Measurements from ENCODE around the gene PCOLCE2. TPM values are rescaled to one million over a fixed set of nuclear protein-coding genes. Genes with fewer than 3 reads are reported as not detected.
"Not testable (repeated sequence)": the region's sequence is repeated elsewhere in the genome, so short reads cannot be mapped to it uniquely, and the experiment has no call there.

PCOLCE2 gene
- total RNA-seq, 1 donor from 2014 or later, result not detected

DNA sequence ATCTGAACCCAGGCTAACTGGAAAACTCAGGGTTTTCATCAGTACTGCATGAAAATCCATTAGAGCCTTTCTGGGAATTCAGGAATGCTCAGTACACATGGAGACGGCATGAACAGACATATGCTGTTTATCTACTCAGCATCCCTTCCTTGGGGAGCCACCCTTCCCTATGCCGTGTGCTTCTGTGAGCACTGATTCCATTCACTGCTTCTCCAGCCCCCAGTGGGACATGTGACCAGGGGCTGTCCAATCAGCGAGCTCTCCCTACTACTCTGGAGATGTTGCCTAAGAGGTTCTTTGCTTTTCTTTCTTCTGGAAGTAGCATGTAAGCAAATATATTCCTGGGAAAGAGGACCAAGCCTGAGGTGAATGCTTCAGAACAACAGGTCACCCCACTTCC, 5.6 kb upstream of the PCOLCE2 start:
- H3K4me3 Mint-ChIP-seq, result no peak overlapping the region
- no peaks in the 10 kb centered on the region for H3K36me3 Mint-ChIP-seq (ENCODE audit: low read depth)
- no peak overlapping the region for H3K27ac Mint-ChIP-seq
- H3K27me3 Mint-ChIP-seq (ENCODE audit: insufficient read depth), result peaks cover 24% of the 10 kb centered on the region
- H3K9me3 Mint-ChIP-seq, result no peaks in the 10 kb centered on the region
- intact Hi-C loops (cut with micrococcal nuclease), result no loop called here
- DNase-seq (ENCODE audit: low spot score), result no peak
- peaks cover 2% of the 10 kb centered on the region for H3K4me1 Mint-ChIP-seq (ENCODE audit: low read depth)

DNA sequence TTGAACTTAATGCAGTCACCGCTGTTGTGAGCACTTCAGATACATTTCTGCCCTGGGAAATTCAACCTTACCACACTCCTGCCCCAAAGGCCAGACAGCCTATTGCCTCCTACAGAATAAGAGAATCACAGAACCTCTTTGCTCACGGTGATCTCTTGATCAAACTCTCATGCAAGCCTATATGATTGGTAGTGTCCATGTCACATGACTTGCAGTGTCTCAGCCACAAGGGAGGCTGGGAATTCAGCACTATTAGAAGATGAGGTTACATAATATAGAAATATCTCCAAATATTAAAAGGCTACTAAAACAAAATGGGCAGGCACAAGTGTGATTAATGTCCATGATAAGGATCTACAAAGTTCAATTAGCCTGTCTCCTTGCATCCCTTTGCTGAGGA, 3.8 kb upstream of the PCOLCE2 start:
- Mint-ChIP-seq H3K27ac (no peak overlapping the region), H3K4me1 (ENCODE audit: low read depth) (peaks cover 5% of the 10 kb centered on the region), H3K4me3 (no peak overlapping the region), H3K27me3 (ENCODE audit: insufficient read depth) (peaks cover 30% of the 10 kb centered on the region), H3K36me3 (ENCODE audit: low read depth) (no peaks in the 10 kb centered on the region), H3K9me3 (no peaks in the 10 kb centered on the region)
- no peak for DNase-seq (ENCODE audit: low spot score)
- intact Hi-C loops (cut with micrococcal nuclease), result no loop called here

DNA sequence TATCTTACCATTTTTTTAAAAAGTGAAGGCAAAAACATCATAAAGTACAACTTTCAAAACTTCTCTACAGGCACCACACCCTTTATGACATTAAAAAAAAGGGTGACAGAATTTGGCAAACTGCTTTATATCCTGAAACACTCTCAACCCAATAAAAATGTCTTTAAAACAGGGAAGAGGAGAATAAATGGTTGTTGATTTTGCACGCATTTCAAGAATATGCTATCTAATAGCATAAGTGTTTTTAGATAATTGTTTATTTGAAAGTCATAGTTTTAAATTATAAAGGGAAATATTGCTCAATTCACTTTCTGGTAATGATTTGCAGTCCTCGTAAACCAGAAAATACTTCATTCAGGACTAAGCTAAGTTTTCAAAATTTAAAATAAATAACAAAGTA, 1.7 kb upstream of the PCOLCE2 start:
- Mint-ChIP-seq H3K9me3 (no peaks in the 10 kb centered on the region), H3K27me3 (ENCODE audit: insufficient read depth) (peaks cover 43% of the 10 kb centered on the region)

GRCh38 chr3:142889212-142890014, 530 bp upstream of the PCOLCE2 start:
- Mint-ChIP-seq H3K27ac (no peak overlapping the region), H3K4me1 (ENCODE audit: low read depth) (peaks cover 5% of the 10 kb centered on the region), H3K36me3 (ENCODE audit: low read depth) (no peaks in the 10 kb centered on the region), H3K9me3 (no peaks in the 10 kb centered on the region), H3K27me3 (ENCODE audit: insufficient read depth) (peaks cover 48% of the 10 kb centered on the region), H3K4me3 (peak overlapping the region; percentile 70)
- intact Hi-C loops (cut with micrococcal nuclease), result no loop called here
- no peak for DNase-seq (ENCODE audit: low spot score)

More for the DNA sequence above, 1.7 kb upstream of the PCOLCE2 start:
- Mint-ChIP-seq H3K4me3 (no peak overlapping the region), H3K4me1 (ENCODE audit: low read depth) (peaks cover 5% of the 10 kb centered on the region), H3K27ac (no peak overlapping the region), H3K36me3 (ENCODE audit: low read depth) (no peaks in the 10 kb centered on the region)
- intact Hi-C loops (cut with micrococcal nuclease), result no loop called here
- no peak for DNase-seq (ENCODE audit: low spot score)

DNA sequence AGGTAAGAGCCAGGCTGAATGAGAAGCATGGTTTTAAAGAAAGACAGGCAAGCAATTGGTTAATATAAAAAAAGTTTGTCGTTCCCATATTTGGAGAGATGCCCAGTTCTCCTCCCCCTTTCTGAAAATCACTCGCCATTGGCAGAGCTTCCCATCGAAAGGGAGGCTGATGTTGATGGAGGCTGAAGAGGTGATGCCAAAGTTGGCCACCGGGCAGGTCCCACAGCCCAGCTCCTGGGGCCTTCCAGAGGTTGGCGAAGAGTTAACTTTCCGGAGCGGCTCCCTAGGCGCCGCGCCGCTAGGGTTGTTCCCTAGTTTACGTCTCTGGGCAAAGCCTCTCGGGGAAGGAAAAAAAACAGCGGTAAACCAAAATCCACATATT, 793 bp downstream of the PCOLCE2 start:
- Mint-ChIP-seq H3K4me1 (ENCODE audit: low read depth) (peaks cover 5% of the 10 kb centered on the region), H3K9me3 (no peaks in the 10 kb centered on the region), H3K4me3 (peak overlapping the region; percentile 57), H3K36me3 (ENCODE audit: low read depth) (no peaks in the 10 kb centered on the region), H3K27ac (no peak overlapping the region), H3K27me3 (ENCODE audit: insufficient read depth) (peaks cover 54% of the 10 kb centered on the region)
- no peak for DNase-seq (ENCODE audit: low spot score)
- intact Hi-C loops (cut with micrococcal nuclease), result no loop called here

GRCh38 chr3:142886940-142887339, 1.9 kb downstream of the PCOLCE2 start:
- no peak overlapping the region for H3K27ac Mint-ChIP-seq
- intact Hi-C loops (cut with micrococcal nuclease), result no loop called here
- H3K4me1 Mint-ChIP-seq (ENCODE audit: low read depth), result peaks cover 5% of the 10 kb centered on the region
- no peaks in the 10 kb centered on the region for H3K9me3 Mint-ChIP-seq
- no peak overlapping the region for H3K4me3 Mint-ChIP-seq
- no peak for DNase-seq (ENCODE audit: low spot score)
- H3K36me3 Mint-ChIP-seq (ENCODE audit: low read depth), result no peaks in the 10 kb centered on the region
- peaks cover 51% of the 10 kb centered on the region for H3K27me3 Mint-ChIP-seq (ENCODE audit: insufficient read depth)

- intact Hi-C loops (cut with micrococcal nuclease), result no loop called here
- peaks cover 5% of the 10 kb centered on the region for H3K4me1 Mint-ChIP-seq (ENCODE audit: low read depth)
- no peaks in the 10 kb centered on the region for H3K36me3 Mint-ChIP-seq (ENCODE audit: low read depth)
- H3K4me3 Mint-ChIP-seq, result no peak overlapping the region
- no peak for DNase-seq (ENCODE audit: low spot score)
- no peak overlapping the region for H3K27ac Mint-ChIP-seq
- H3K27me3 Mint-ChIP-seq (ENCODE audit: insufficient read depth), result peaks cover 47% of the 10 kb centered on the region
- no peaks in the 10 kb centered on the region for H3K9me3 Mint-ChIP-seq
Observed at GRCh38 chr3:142886021-142886420, 2.9 kb downstream of the PCOLCE2 start.

DNA sequence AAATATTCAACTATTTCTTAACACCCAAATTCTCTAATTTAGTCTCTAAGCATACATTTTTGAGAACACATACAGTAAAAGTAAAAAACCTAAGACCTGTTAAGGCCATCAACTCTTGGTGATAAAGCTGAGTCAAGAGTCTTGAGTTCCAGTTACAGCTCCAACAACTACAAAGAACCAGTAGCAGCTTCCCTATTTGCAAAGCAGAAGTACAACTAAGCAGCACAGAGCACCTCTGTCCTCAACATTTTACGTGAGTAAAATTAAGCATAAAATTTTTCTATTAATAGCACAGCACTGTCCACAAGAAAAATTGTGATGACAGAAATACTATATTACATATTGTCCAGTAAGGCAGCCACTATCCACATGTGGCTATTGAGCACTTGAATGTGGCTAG, 4.4 kb downstream of the PCOLCE2 start:
- Mint-ChIP-seq H3K36me3 (ENCODE audit: low read depth) (no peaks in the 10 kb centered on the region), H3K27me3 (ENCODE audit: insufficient read depth) (peaks cover 36% of the 10 kb centered on the region), H3K27ac (no peak overlapping the region), H3K9me3 (no peaks in the 10 kb centered on the region), H3K4me1 (ENCODE audit: low read depth) (peaks cover 3% of the 10 kb centered on the region), H3K4me3 (no peak overlapping the region)
- DNase-seq (ENCODE audit: low spot score), result no peak
- intact Hi-C loops (cut with micrococcal nuclease), result no loop called here

- H3K27me3 Mint-ChIP-seq (ENCODE audit: insufficient read depth), result peaks cover 36% of the 10 kb centered on the region
- H3K4me3 Mint-ChIP-seq; intact Hi-C loops (cut with micrococcal nuclease); H3K4me1 Mint-ChIP-seq (ENCODE audit: low read depth); DNase-seq (ENCODE audit: low spot score); H3K36me3 Mint-ChIP-seq (ENCODE audit: low read depth); H3K27ac Mint-ChIP-seq; H3K9me3 Mint-ChIP-seq: not testable (repeated sequence)
Observed at GRCh38 chr3:142883534-142883933, 5.3 kb downstream of the PCOLCE2 start.

GRCh38 chr3:142881445-142882224, 7.2 kb downstream of the PCOLCE2 start:
- H3K4me1 Mint-ChIP-seq (ENCODE audit: low read depth), result no peaks in the 10 kb centered on the region
- intact Hi-C loops (cut with micrococcal nuclease), result no loop called here
- H3K4me3 Mint-ChIP-seq, result no peak overlapping the region
- no peak for DNase-seq (ENCODE audit: low spot score)
- H3K27me3 Mint-ChIP-seq (ENCODE audit: insufficient read depth), result peaks cover 26% of the 10 kb centered on the region
- H3K9me3 Mint-ChIP-seq, result no peaks in the 10 kb centered on the region
- H3K36me3 Mint-ChIP-seq (ENCODE audit: low read depth), result no peaks in the 10 kb centered on the region
- H3K27ac Mint-ChIP-seq, result no peak overlapping the region

- intact Hi-C loops (cut with micrococcal nuclease), result no loop called here
- Mint-ChIP-seq H3K4me3 (no peak overlapping the region), H3K27me3 (ENCODE audit: insufficient read depth) (peaks cover 13% of the 10 kb centered on the region), H3K36me3 (ENCODE audit: low read depth) (no peaks in the 10 kb centered on the region), H3K27ac (no peak overlapping the region), H3K9me3 (no peaks in the 10 kb centered on the region), H3K4me1 (ENCODE audit: low read depth) (no peaks in the 10 kb centered on the region)
- DNase-seq (ENCODE audit: low spot score), result no peak
Observed at GRCh38 chr3:142878649-142879300, 10.1 kb downstream of the PCOLCE2 start.

DNA sequence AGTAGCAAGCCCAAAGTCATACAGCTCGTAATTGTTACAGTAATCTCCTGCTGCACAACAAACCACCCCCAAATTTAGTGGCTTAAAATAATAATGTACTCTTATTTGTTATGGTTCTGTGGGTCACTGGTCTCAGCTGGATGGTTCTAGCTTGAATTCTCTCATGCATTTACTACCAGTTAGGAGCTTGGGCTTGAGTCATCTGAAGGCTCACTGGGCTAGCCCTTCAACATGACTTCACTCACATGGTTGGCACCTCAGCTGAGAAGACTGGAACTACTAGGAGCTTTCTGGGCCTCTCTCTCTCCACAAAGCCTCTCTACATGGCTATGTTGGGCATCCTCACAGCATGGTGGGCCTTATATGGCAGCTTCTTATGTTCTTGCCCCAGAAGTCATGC, 12.5 kb downstream of the PCOLCE2 start:
- intact Hi-C loops (cut with micrococcal nuclease), result no loop called here
- Mint-ChIP-seq H3K27me3 (ENCODE audit: insufficient read depth) (peaks cover 17% of the 10 kb centered on the region), H3K36me3 (ENCODE audit: low read depth) (no peaks in the 10 kb centered on the region), H3K4me3 (no peak overlapping the region), H3K4me1 (ENCODE audit: low read depth) (no peaks in the 10 kb centered on the region), H3K27ac (no peak overlapping the region), H3K9me3 (no peaks in the 10 kb centered on the region)
- DNase-seq (ENCODE audit: low spot score), result no peak

DNA sequence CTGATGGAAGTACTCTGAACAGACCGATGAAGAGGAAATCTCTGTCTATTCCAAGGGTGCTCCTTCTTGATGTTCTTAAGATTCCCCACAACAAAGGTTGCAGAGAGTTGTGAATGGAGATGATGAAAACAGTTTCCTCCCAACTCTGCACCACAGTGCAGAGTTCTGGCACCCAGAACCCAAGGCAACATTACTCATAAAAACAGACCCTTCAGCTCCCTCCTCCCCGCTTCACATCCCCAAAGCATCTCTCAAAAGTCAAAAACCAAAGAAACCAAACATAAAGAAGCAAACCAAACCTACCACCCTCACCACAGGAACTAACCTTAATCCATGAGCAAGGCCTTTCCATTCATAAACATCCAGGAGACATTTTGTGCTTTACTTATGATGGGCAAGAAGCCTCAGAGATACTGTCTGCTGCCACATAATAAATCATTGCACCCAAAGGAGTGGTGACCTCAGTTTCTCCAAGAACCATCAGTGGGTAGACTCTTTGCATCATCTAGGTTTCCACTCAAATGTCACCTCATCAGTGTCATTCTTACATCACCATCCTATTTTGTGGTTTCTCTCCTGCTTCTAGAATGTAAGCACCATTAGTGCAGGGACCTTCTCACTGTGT, 13.2 kb downstream of the PCOLCE2 start:
- no peaks in the 10 kb centered on the region for H3K36me3 Mint-ChIP-seq (ENCODE audit: low read depth)
- intact Hi-C loops (cut with micrococcal nuclease), result no loop called here
- H3K4me1 Mint-ChIP-seq (ENCODE audit: low read depth), result no peaks in the 10 kb centered on the region
- no peak overlapping the region for H3K4me3 Mint-ChIP-seq
- H3K27ac Mint-ChIP-seq, result no peak overlapping the region
- H3K27me3 Mint-ChIP-seq (ENCODE audit: insufficient read depth), result peaks cover 17% of the 10 kb centered on the region
- H3K9me3 Mint-ChIP-seq, result no peaks in the 10 kb centered on the region
- no peak for DNase-seq (ENCODE audit: low spot score)

Data from activated T-helper 1 cell treated with anti-CD3 and anti-CD28 coated beads, Interleukin-12 subunit alpha, Interleukin-12 subunit beta, Interleukin-2, Interleukin-4 antibody, amounts not matched to agents 30 ng/mL and 10 ng/mL and 1 ng/mL, durations not matched to agents 14 hours and 24 hours and 36 hours (primary cell).